ENCODE measurements around the gene PLEKHD1. TPM values are rescaled to one million over a fixed set of nuclear protein-coding genes. Genes with fewer than 3 reads are reported as not detected.

The PLEKHD1 gene
- total and polyA plus RNA-seq, 9 of the 15 experiments (the other 6 are each of a cell fraction or from before 2014, with no cell fraction given) = not detected

DNA sequence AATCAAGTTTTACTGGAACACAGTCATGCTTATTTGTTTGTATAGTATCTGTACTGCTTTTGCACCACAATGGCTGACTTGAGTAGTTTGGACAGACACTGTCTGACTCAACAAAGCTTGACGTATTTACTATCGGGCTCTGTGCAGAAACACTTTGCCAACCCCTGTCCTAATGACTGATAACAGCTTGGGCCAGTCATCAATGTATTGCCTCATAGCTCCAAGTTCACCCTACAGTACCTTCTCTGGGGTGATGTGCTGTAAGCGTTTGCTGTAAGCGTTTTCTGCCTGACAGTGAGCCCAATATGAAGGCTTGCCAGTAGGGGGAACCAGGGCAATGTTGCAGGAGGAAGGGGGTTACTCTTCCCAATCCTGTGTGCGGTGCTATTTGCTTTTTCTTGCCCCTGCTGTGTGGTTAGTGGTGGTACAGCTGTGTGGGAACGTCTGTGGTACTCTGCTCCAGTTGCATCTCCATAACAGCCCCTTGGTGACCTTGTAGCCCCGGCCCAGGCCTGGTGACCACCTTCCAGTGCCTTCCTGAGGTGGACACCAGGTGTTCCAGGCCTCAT is 95.6 kb downstream of the PLEKHD1 start (continued):
- TF ChIP-seq, protein P1, sequence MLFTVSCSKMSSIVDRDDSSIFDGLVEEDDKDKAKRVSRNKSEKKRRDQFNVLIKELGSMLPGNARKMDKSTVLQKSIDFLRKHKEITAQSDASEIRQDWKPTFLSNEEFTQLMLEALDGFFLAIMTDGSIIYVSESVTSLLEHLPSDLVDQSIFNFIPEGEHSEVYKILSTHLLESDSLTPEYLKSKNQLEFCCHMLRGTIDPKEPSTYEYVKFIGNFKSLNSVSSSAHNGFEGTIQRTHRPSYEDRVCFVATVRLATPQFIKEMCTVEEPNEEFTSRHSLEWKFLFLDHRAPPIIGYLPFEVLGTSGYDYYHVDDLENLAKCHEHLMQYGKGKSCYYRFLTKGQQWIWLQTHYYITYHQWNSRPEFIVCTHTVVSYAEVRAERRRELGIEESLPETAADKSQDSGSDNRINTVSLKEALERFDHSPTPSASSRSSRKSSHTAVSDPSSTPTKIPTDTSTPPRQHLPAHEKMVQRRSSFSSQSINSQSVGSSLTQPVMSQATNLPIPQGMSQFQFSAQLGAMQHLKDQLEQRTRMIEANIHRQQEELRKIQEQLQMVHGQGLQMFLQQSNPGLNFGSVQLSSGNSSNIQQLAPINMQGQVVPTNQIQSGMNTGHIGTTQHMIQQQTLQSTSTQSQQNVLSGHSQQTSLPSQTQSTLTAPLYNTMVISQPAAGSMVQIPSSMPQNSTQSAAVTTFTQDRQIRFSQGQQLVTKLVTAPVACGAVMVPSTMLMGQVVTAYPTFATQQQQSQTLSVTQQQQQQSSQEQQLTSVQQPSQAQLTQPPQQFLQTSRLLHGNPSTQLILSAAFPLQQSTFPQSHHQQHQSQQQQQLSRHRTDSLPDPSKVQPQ (CRISPR knock-in tag; IDR thresholded peaks at IDR 0.05; ENCODE audit: borderline replicate concordance) = no peak
- TF ChIP-seq NCOA4 (IDR thresholded peaks at IDR 0.05; ENCODE audit: partially characterized antibody) (no peak), JUN (IDR thresholded peaks at IDR 0.05; ENCODE audit: borderline replicate concordance, low read depth, low read length) (peak; percentile 60; the same call in 1 of the 2 replicates), JUN (CRISPR knock-in tag; IDR thresholded peaks at IDR 0.05; ENCODE audit: borderline replicate concordance) (no peak), STAT5B (CRISPR knock-in tag; IDR thresholded peaks at IDR 0.05) (no peak), ZNF282 (CRISPR knock-in tag; IDR thresholded peaks at IDR 0.05) (no peak), ZNF143 (CRISPR knock-in tag; IDR thresholded peaks at IDR 0.05) (no peak), STAT5A (IDR thresholded peaks at IDR 0.05; ENCODE audit: borderline replicate concordance, low read length) (peak; percentile 32; the same call in 1 of the 2 replicates), NONO (IDR thresholded peaks at IDR 0.05; ENCODE audit: low read depth in 2 of 2, low read length in 1 of 2) (no peak)
- TF ChIP-seq, protein P2, sequence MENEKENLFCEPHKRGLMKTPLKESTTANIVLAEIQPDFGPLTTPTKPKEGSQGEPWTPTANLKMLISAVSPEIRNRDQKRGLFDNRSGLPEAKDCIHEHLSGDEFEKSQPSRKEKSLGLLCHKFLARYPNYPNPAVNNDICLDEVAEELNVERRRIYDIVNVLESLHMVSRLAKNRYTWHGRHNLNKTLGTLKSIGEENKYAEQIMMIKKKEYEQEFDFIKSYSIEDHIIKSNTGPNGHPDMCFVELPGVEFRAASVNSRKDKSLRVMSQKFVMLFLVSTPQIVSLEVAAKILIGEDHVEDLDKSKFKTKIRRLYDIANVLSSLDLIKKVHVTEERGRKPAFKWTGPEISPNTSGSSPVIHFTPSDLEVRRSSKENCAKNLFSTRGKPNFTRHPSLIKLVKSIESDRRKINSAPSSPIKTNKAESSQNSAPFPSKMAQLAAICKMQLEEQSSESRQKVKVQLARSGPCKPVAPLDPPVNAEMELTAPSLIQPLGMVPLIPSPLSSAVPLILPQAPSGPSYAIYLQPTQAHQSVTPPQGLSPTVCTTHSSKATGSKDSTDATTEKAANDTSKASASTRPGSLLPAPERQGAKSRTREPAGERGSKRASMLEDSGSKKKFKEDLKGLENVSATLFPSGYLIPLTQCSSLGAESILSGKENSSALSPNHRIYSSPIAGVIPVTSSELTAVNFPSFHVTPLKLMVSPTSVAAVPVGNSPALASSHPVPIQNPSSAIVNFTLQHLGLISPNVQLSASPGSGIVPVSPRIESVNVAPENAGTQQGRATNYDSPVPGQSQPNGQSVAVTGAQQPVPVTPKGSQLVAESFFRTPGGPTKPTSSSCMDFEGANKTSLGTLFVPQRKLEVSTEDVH (IDR thresholded peaks at IDR 0.05; ENCODE audit: low read depth, partially characterized antibody) = no peak
- TF ChIP-seq, protein P3, sequence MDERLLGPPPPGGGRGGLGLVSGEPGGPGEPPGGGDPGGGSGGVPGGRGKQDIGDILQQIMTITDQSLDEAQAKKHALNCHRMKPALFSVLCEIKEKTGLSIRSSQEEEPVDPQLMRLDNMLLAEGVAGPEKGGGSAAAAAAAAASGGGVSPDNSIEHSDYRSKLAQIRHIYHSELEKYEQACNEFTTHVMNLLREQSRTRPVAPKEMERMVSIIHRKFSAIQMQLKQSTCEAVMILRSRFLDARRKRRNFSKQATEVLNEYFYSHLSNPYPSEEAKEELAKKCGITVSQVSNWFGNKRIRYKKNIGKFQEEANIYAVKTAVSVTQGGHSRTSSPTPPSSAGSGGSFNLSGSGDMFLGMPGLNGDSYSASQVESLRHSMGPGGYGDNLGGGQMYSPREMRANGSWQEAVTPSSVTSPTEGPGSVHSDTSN (CRISPR knock-in tag; IDR thresholded peaks at IDR 0.05; ENCODE audit: low read depth) = no peak
- TF ChIP-seq, protein P3 (tag; conservative IDR thresholded peaks at IDR 0.05; ENCODE audit: low read depth) = peak; percentile 75
- TF ChIP-seq, protein P4, sequence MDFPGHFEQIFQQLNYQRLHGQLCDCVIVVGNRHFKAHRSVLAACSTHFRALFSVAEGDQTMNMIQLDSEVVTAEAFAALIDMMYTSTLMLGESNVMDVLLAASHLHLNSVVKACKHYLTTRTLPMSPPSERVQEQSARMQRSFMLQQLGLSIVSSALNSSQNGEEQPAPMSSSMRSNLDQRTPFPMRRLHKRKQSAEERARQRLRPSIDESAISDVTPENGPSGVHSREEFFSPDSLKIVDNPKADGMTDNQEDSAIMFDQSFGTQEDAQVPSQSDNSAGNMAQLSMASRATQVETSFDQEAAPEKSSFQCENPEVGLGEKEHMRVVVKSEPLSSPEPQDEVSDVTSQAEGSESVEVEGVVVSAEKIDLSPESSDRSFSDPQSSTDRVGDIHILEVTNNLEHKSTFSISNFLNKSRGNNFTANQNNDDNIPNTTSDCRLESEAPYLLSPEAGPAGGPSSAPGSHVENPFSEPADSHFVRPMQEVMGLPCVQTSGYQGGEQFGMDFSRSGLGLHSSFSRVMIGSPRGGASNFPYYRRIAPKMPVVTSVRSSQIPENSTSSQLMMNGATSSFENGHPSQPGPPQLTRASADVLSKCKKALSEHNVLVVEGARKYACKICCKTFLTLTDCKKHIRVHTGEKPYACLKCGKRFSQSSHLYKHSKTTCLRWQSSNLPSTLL (IDR thresholded peaks at IDR 0.05) = no peak
- TF ChIP-seq, protein P5, sequence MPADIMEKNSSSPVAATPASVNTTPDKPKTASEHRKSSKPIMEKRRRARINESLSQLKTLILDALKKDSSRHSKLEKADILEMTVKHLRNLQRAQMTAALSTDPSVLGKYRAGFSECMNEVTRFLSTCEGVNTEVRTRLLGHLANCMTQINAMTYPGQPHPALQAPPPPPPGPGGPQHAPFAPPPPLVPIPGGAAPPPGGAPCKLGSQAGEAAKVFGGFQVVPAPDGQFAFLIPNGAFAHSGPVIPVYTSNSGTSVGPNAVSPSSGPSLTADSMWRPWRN (IDR thresholded peaks at IDR 0.05; ENCODE audit: low read depth) = no peak
- TF ChIP-seq, protein P6, sequence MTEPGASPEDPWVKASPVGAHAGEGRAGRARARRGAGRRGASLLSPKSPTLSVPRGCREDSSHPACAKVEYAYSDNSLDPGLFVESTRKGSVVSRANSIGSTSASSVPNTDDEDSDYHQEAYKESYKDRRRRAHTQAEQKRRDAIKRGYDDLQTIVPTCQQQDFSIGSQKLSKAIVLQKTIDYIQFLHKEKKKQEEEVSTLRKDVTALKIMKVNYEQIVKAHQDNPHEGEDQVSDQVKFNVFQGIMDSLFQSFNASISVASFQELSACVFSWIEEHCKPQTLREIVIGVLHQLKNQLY (CRISPR knock-in tag; conservative IDR thresholded peaks at IDR 0.05) = no peak

All from K562 (cell line).